K562 (cell line): ENCODE results near the gene OR11G2. TPM values are rescaled to one million over a fixed set of nuclear protein-coding genes. Genes with fewer than 3 reads are reported as not detected.

Experiments used
- ARID1B ChIP-seq: fragments of 450-650 bp; IDR thresholded peaks from 2 replicates; pipeline ENCODE4 v1.6.1; 2016; ENCODE audit warnings: antibody characterized with exemption, mild to moderate bottlenecking, inconsistent platforms
- BCOR ChIP-seq: fragments of 450-650 bp; IDR thresholded peaks from 2 replicates; pipeline ENCODE4 v1.6.1; 2016
- EP300 ChIP-seq: IDR thresholded peaks from 2 replicates; pipeline ENCODE4 v1.6.1; 2012; ENCODE audit warnings: low read length, improper control_type of control experiment
- GABPB1 ChIP-seq: sonication (generic); formaldehyde crosslinking; IDR thresholded peaks from 2 replicates; pipeline ENCODE4 v1.8.0; 2022; ENCODE audit warnings: mild to moderate bottlenecking, missing genetic modification reagents
- JUND ChIP-seq, 2 experiments: IDR thresholded peaks; 2 replicates in 1 of 2; 3 replicates in 1 of 2; pipeline ENCODE4 v1.6.1; 2011; ENCODE audit warnings: borderline replicate concordance in 2 of 2, low read depth in 2 of 2, low read length in 2 of 2, improper control_type of control experiment in 1 of 2, missing biosample characterization in 1 of 2, missing genetic modification characterization in 1 of 2, missing genetic modification reagents in 1 of 2
- L3MBTL2 ChIP-seq: fragments of 450-650 bp; IDR thresholded peaks from 2 replicates; pipeline ENCODE4 v1.6.1; 2016; ENCODE audit warnings: mild to moderate bottlenecking, moderate library complexity
- LCOR ChIP-seq: sonication (generic); formaldehyde crosslinking; IDR thresholded peaks from 2 replicates; pipeline ENCODE4 v1.8.0; 2022; ENCODE audit warnings: mild to moderate bottlenecking, missing genetic modification reagents
- MCM3 ChIP-seq: fragments of 450-650 bp; IDR thresholded peaks from 2 replicates; pipeline ENCODE4 v1.6.1; 2016
- MECOM ChIP-seq: fragments of 250-450 bp; sonication (Bioruptor Pico); IDR thresholded peaks from 2 replicates; pipeline ENCODE4 v1.8.0; 2022; ENCODE audit warnings: inconsistent platforms
- MEIS2 ChIP-seq: fragments of 450-650 bp; IDR thresholded peaks from 2 replicates; pipeline ENCODE4 v1.6.1; 2014; ENCODE audit warnings: mild to moderate bottlenecking; ENCODE audit not compliant: partially characterized antibody
- NR2C2 ChIP-seq, 2 experiments: fragments of 200-800 bp in 1 of 2; sonication (Bioruptor generic) in 1 of 2; sonication (generic) in 1 of 2; formaldehyde crosslinking in 1 of 2; IDR thresholded peaks; 2 replicates each; pipeline versions ENCODE4 v1.6.1 to v1.8.0; 2016 to 2022; ENCODE audit warnings: mild to moderate bottlenecking in 1 of 2, missing compliant biosample characterization in 1 of 2, missing genetic modification characterization in 1 of 2, missing genetic modification reagents in 1 of 2
- OTX1 ChIP-seq: fragments of 450-650 bp; formaldehyde crosslinking; IDR thresholded peaks from 2 replicates; pipeline ENCODE4 v1.4.0; 2022; ENCODE audit warnings: mild to moderate bottlenecking
- PHB2 ChIP-seq: fragments of 450-650 bp; IDR thresholded peaks from 2 replicates; pipeline ENCODE4 v1.6.1; 2017; ENCODE audit warnings: low read depth
- PHTF2 ChIP-seq: fragments of 250-450 bp; sonication (Bioruptor Pico); IDR thresholded peaks from 2 replicates; pipeline ENCODE4 v1.5.0; 2021; ENCODE audit warnings: mild to moderate bottlenecking
- POLR2AphosphoS2 ChIP-seq: IDR thresholded peaks from 2 replicates; pipeline ENCODE4 v1.6.1; 2012; ENCODE audit warnings: low read length, improper control_type of control experiment
- RBM14 ChIP-seq: fragments of 200-400 bp; formaldehyde crosslinking; IDR thresholded peaks from 2 replicates; pipeline ENCODE4 v1.6.1; 2018; ENCODE audit warnings: low read depth, mild to moderate bottlenecking, low read length, moderate library complexity, borderline replicate concordance; ENCODE audit not compliant: insufficient read depth
- SOX6 ChIP-seq: fragments of 450-650 bp; IDR thresholded peaks from 2 replicates; pipeline ENCODE4 v1.6.1; 2014; ENCODE audit warnings: mild to moderate bottlenecking
- ZBED1 ChIP-seq: IDR thresholded peaks from 2 replicates; pipeline ENCODE4 v1.6.1; 2014
- ZNF436 ChIP-seq: fragments of 250-450, 450-650 bp; sonication (Bioruptor Pico); formaldehyde crosslinking; IDR thresholded peaks from 2 replicates; pipeline ENCODE4 v1.7.0; 2020; ENCODE audit warnings: mild to moderate bottlenecking
- polyA plus RNA-seq, 8 experiments: library from polyadenylated mRNA; depleted of rRNA in 4 of 8; stranded (reverse) in 5 of 8; unstranded in 3 of 8; fragments of >200 nt; fragmentation: Nextera tagmentation in 2 of 8; fragmentation: Illumina TruSeq in 1 of 8; extraction: Ambion mirVana in 2 of 8; extraction: Trizol in 1 of 8; gene quantifications; 2 replicates each; pipeline versions ENCODE4 v1.2.1 to v1.2.3, GENCODE V29; 2011 to 2014; ENCODE audit warnings: inconsistent platforms in 1 of 8, missing spikeins in 1 of 8
- total RNA-seq, 7 experiments: library from RNA; depleted of rRNA in 6 of 7; stranded (reverse); fragments of >200 nt in 6 of 7; fragmentation: Illumina TruSeq in 2 of 7; extraction: Trizol in 2 of 7; gene quantifications; 2 replicates each; pipeline versions ENCODE4 v1.2.1 to v1.2.3, GENCODE V29; 2011 to 2021; ENCODE audit warnings: low replicate concordance in 1 of 7
- TF ChIP-seq, protein P1 (sequence below), 2 experiments: IDR thresholded peaks in 1 of 2; conservative IDR thresholded peaks in 1 of 2; 2 replicates each; pipeline ENCODE4 v1.6.1; 2016; ENCODE audit warnings: low read depth in 2 of 2, mild to moderate bottlenecking in 1 of 2, missing compliant biosample characterization in 1 of 2, missing genetic modification characterization in 1 of 2, moderate library complexity in 1 of 2
- TF ChIP-seq, protein P2 (sequence below): sonication (generic); formaldehyde crosslinking; IDR thresholded peaks from 2 replicates; pipeline ENCODE4 v1.9.0; 2022; ENCODE audit warnings: mild to moderate bottlenecking, missing genetic modification reagents
- TF ChIP-seq, protein P3 (sequence below): sonication (generic); formaldehyde crosslinking; IDR thresholded peaks from 2 replicates; pipeline ENCODE4 v1.8.0; 2022; ENCODE audit warnings: mild to moderate bottlenecking, missing genetic modification reagents
- TF ChIP-seq, protein P4 (sequence below): fragments of 250-450 bp; sonication (Bioruptor Pico); IDR thresholded peaks from 2 replicates; pipeline ENCODE4 v1.8.0; 2021; ENCODE audit warnings: moderate library complexity, mild to moderate bottlenecking, inconsistent platforms
- TF ChIP-seq, protein P5 (sequence below): IDR thresholded peaks from 2 replicates; pipeline ENCODE4 v1.6.1; 2014; ENCODE audit warnings: antibody characterized with exemption

OR11G2 gene
- total and polyA plus RNA-seq, 9 of the 15 experiments (the other 6 are each of a cell fraction or from before 2014, with no cell fraction given) = not detected

DNA sequence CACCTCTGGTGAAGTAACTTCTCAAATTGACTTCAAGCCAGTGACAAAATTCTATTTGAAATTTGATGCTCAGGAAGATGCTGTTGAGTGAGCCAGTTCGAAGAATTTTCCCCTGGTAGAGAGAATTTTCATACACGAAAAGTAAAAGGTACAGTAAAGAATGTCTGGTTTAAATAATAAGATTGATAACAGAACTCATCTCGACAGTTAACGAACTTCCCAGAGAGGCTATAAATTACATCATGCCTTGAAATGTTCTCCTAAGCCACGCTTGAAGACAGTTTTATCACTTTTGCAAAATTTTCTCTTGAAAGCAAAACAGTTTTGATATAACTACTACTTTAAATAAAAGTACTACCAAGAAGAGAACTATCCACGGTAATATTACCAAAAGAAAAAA lies 14.4 kb upstream of the OR11G2 start (continued):
- TF ChIP-seq, protein P1, sequence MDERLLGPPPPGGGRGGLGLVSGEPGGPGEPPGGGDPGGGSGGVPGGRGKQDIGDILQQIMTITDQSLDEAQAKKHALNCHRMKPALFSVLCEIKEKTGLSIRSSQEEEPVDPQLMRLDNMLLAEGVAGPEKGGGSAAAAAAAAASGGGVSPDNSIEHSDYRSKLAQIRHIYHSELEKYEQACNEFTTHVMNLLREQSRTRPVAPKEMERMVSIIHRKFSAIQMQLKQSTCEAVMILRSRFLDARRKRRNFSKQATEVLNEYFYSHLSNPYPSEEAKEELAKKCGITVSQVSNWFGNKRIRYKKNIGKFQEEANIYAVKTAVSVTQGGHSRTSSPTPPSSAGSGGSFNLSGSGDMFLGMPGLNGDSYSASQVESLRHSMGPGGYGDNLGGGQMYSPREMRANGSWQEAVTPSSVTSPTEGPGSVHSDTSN (CRISPR knock-in tag; IDR thresholded peaks at IDR 0.05; ENCODE audit: low read depth) = no peak
- TF ChIP-seq, protein P1 (tag; conservative IDR thresholded peaks at IDR 0.05; ENCODE audit: low read depth) = peak; percentile 92
- TF ChIP-seq GABPB1 (CRISPR knock-in tag) = no peak
- TF ChIP-seq, protein P2, sequence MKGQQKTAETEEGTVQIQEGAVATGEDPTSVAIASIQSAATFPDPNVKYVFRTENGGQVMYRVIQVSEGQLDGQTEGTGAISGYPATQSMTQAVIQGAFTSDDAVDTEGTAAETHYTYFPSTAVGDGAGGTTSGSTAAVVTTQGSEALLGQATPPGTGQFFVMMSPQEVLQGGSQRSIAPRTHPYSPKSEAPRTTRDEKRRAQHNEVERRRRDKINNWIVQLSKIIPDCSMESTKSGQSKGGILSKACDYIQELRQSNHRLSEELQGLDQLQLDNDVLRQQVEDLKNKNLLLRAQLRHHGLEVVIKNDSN (CRISPR knock-in tag) = no peak
- TF ChIP-seq PHB2 = no peak
- TF ChIP-seq, protein P3, sequence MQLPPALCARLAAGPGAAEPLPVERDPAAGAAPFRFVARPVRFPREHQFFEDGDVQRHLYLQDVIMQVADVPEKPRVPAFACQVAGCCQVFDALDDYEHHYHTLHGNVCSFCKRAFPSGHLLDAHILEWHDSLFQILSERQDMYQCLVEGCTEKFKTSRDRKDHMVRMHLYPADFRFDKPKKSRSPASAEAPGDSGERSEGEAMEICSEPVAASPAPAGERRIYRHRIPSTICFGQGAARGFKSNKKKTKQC (CRISPR knock-in tag) = no peak
- TF ChIP-seq JUND (IDR thresholded peaks at IDR 0.05; ENCODE audit: borderline replicate concordance, low read depth, low read length) = peak; percentile 44; the same call in 1 of the 2 replicates
- 0 out of 3 replicates have a peak, but pooled peaks have one; percentile 9 for TF ChIP-seq JUND (tag; IDR thresholded peaks at IDR 0.05; ENCODE audit: borderline replicate concordance, low read depth, low read length)
- TF ChIP-seq PHTF2 = no peak
- TF ChIP-seq ZNF436 = no peak
- peak; percentile 37; the same call in 1 of the 2 replicates for TF ChIP-seq L3MBTL2
- no peak for TF ChIP-seq POLR2AphosphoS2
- TF ChIP-seq, protein P4, sequence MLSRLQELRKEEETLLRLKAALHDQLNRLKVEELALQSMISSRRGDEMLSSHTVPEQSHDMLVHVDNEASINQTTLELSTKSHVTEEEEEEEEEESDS (CRISPR knock-in tag) = no peak
- peak; percentile 96 for TF ChIP-seq MEIS2
- TF ChIP-seq MECOM = 0 out of 2 replicates have a peak, but pooled peaks have one; percentile 27
- TF ChIP-seq, protein P5, sequence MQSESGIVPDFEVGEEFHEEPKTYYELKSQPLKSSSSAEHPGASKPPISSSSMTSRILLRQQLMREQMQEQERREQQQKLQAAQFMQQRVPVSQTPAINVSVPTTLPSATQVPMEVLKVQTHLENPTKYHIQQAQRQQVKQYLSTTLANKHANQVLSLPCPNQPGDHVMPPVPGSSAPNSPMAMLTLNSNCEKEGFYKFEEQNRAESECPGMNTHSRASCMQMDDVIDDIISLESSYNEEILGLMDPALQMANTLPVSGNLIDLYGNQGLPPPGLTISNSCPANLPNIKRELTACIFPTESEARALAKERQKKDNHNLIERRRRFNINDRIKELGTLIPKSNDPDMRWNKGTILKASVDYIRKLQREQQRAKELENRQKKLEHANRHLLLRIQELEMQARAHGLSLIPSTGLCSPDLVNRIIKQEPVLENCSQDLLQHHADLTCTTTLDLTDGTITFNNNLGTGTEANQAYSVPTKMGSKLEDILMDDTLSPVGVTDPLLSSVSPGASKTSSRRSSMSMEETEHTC = no peak
- TF ChIP-seq SOX6 = peak; percentile 47; the same call in 1 of the 2 replicates
- TF ChIP-seq MCM3 = no peak
- no peak for TF ChIP-seq ZBED1
- TF ChIP-seq RBM14 = no peak
- TF ChIP-seq LCOR (CRISPR knock-in tag) = no peak
- TF ChIP-seq EP300 = peak; percentile 88
- no peak for TF ChIP-seq BCOR
- 0 out of 2 replicates have a peak, but pooled peaks have one; percentile 17 for TF ChIP-seq ARID1B
- TF ChIP-seq OTX1 (CRISPR knock-in tag) = no peak
- no peak for TF ChIP-seq NR2C2 (CRISPR knock-in tag; IDR thresholded peaks at IDR 0.05)
- 0 out of 2 replicates have a peak, but pooled peaks have one; percentile 12 for TF ChIP-seq NR2C2 (tag; IDR thresholded peaks at IDR 0.05)
